SK-N-SH (cell line): ENCODE data around the gene PPHLN1.

Experiments
- CHD2 ChIP-seq: fragments of 150-350 bp; IDR thresholded peaks from 2 replicates; pipeline ENCODE4 v1.6.1; 2018; ENCODE audit warnings: low read length; ENCODE audit not compliant: partially characterized antibody
- CTCF ChIP-seq: fragments of 200-600 bp; sonication (generic); IDR thresholded peaks from 2 replicates; pipeline ENCODE4 v1.6.1; 2017; ENCODE audit warnings: antibody characterized with exemption, mild to moderate bottlenecking, moderate library complexity
- FOSL2 ChIP-seq: IDR thresholded peaks from 2 replicates; pipeline ENCODE4 v1.4.0; 2012; ENCODE audit warnings: low read depth, mild to moderate bottlenecking, moderate library complexity, borderline replicate concordance
- GATA2 ChIP-seq: sonication (generic); formaldehyde crosslinking; IDR thresholded peaks from 2 replicates; pipeline ENCODE4 v1.5.0; 2020; ENCODE audit warnings: mild to moderate bottlenecking, missing genetic modification reagents
- MXI1 ChIP-seq: IDR thresholded peaks from 2 replicates; pipeline ENCODE4 v1.6.1; 2012; ENCODE audit warnings: mild to moderate bottlenecking, low read depth, low read length, improper control_type of control experiment
- POLR2AphosphoS5 ChIP-seq: IDR thresholded peaks from 2 replicates; pipeline ENCODE4 v1.6.1; 2012; ENCODE audit warnings: low read depth, low read length
- RAD21 ChIP-seq: IDR thresholded peaks from 2 replicates; pipeline ENCODE4 v1.6.1; 2012; ENCODE audit warnings: mild to moderate bottlenecking, low read length
- RCOR1 ChIP-seq: fragments of 150-350 bp; IDR thresholded peaks from 2 replicates; pipeline ENCODE4 v1.6.1; 2017; ENCODE audit warnings: antibody characterized with exemption, low read length
- RFX5 ChIP-seq: IDR thresholded peaks from 2 replicates; pipeline ENCODE4 v1.6.1; 2012; ENCODE audit warnings: mild to moderate bottlenecking, improper control_type of control experiment, low read length
- SMC3 ChIP-seq: IDR thresholded peaks from 2 replicates; pipeline ENCODE4 v1.6.1; 2012; ENCODE audit warnings: low read depth, low read length, improper control_type of control experiment
- TEAD4 ChIP-seq: IDR thresholded peaks from 2 replicates; pipeline ENCODE4 v1.4.0; 2012; ENCODE audit warnings: mild to moderate bottlenecking, borderline replicate concordance; ENCODE audit not compliant: insufficient read depth
- TF ChIP-seq, protein P1 (sequence below): IDR thresholded peaks from 2 replicates; pipeline ENCODE4 v1.4.0; 2012; ENCODE audit warnings: low read depth
- TF ChIP-seq, protein P2 (sequence below): IDR thresholded peaks from 2 replicates; pipeline ENCODE4 v1.6.1; 2012; ENCODE audit warnings: mild to moderate bottlenecking, low read depth, low read length, moderate library complexity
- TF ChIP-seq, protein P3 (sequence below): fragments of 150-350 bp; IDR thresholded peaks from 2 replicates; pipeline ENCODE4 v1.6.1; 2017; ENCODE audit warnings: antibody characterized with exemption, low read length, low read depth, borderline replicate concordance

DNA sequence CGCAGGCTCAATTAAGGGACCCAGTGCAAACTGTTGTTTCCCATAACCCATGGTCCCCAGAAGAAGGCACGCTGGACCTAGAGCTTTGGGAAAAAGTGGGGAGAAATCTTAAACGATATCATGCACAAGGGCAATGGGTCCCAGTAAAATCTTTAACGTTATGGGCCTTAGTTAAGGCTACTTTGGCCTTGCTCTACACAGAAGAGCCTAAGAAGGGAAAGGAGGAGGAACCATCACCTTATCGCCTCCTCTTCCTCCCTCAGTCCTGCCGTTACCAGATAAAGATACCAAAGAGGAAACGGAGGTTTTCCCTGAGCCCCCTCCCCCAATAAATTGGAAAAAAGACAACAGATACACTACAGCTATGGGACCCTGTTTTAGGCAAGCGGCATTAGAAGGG lies 116.9 kb downstream of the PPHLN1 start:
- no peak for TF ChIP-seq POLR2AphosphoS5
- TF ChIP-seq, protein P1, sequence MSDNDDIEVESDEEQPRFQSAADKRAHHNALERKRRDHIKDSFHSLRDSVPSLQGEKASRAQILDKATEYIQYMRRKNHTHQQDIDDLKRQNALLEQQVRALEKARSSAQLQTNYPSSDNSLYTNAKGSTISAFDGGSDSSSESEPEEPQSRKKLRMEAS: no peak
- TF ChIP-seq FOSL2: no peak
- no peak for TF ChIP-seq MXI1
- TF ChIP-seq, protein P2, sequence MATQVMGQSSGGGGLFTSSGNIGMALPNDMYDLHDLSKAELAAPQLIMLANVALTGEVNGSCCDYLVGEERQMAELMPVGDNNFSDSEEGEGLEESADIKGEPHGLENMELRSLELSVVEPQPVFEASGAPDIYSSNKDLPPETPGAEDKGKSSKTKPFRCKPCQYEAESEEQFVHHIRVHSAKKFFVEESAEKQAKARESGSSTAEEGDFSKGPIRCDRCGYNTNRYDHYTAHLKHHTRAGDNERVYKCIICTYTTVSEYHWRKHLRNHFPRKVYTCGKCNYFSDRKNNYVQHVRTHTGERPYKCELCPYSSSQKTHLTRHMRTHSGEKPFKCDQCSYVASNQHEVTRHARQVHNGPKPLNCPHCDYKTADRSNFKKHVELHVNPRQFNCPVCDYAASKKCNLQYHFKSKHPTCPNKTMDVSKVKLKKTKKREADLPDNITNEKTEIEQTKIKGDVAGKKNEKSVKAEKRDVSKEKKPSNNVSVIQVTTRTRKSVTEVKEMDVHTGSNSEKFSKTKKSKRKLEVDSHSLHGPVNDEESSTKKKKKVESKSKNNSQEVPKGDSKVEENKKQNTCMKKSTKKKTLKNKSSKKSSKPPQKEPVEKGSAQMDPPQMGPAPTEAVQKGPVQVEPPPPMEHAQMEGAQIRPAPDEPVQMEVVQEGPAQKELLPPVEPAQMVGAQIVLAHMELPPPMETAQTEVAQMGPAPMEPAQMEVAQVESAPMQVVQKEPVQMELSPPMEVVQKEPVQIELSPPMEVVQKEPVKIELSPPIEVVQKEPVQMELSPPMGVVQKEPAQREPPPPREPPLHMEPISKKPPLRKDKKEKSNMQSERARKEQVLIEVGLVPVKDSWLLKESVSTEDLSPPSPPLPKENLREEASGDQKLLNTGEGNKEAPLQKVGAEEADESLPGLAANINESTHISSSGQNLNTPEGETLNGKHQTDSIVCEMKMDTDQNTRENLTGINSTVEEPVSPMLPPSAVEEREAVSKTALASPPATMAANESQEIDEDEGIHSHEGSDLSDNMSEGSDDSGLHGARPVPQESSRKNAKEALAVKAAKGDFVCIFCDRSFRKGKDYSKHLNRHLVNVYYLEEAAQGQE: no peak
- TF ChIP-seq CTCF: no peak
- no peak for TF ChIP-seq RCOR1
- no peak for TF ChIP-seq RAD21
- no peak for TF ChIP-seq RFX5
- no peak for TF ChIP-seq CHD2
- no peak for TF ChIP-seq SMC3
- TF ChIP-seq GATA2 (CRISPR knock-in tag): no peak
- TF ChIP-seq, protein P3, sequence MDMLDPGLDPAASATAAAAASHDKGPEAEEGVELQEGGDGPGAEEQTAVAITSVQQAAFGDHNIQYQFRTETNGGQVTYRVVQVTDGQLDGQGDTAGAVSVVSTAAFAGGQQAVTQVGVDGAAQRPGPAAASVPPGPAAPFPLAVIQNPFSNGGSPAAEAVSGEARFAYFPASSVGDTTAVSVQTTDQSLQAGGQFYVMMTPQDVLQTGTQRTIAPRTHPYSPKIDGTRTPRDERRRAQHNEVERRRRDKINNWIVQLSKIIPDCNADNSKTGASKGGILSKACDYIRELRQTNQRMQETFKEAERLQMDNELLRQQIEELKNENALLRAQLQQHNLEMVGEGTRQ: no peak
- no peak for TF ChIP-seq TEAD4
